K562 (cell line): ENCODE results near the gene FXYD3. TPM values are rescaled to one million over a fixed set of nuclear protein-coding genes. Genes with fewer than 3 reads are reported as not detected.
A peak's percentile ranks its signal among the peaks of the same experiment; 100 is the strongest.

Experiments used
- ATAC-seq: fragments of 200-7000 bp; cut with Tn5 transposase; 3 replicates; pipeline ENCODE4 v1.9.1; 2020; ENCODE audit warnings: moderate library complexity
- BruUV-seq: library from RNA; stranded (reverse); fragments of 400-500 nt; replicated peaks from 2 replicates; lab custom pipeline; 2021; lab: Mats Ljungman, UMichigan
- CTCF ChIA-PET: fragments of 300-600 bp; formaldehyde crosslinking; extraction: SDS; loops from one replicate; lab custom pipeline; 2021; ENCODE audit warnings: low intra/inter-chr PET ratio; lab: Yijun Ruan, JAX
- POLR2A ChIA-PET: fragments of 300-600, 350-650 bp; sonication (Branson Sonifier 250); formaldehyde crosslinking; extraction: SDS; loops from one replicate; lab custom pipeline; 2021; ENCODE audit warnings: antibody characterized with exemption, inconsistent platforms; lab: Yijun Ruan, JAX
- DNase-seq, 4 experiments: peaks; one replicate each; pipeline versions ENCODE4 v3.0.0 to v3.0.0-alpha.2; 2011 to 2018; ENCODE audit warnings: low spot score in 3 of 4, mixed read lengths in 3 of 4; ENCODE audit errors: extremely low read depth in 1 of 4
- FAIRE-seq: peaks from 2 replicates; lab custom pipeline; 2011; peaks lifted over from hg19 to GRCh38; lab: Jason Lieb, UNC
- H2AFZ ChIP-seq: 2 replicates; pipeline ENCODE4 v1.6.0; 2011; ENCODE audit warnings: low read depth, low read length, control low read depth, inconsistent platforms
- H3K27ac ChIP-seq: fragments of 200-600 bp; 3 replicates; pipeline ENCODE4 v1.8.0; 2011; ENCODE audit warnings: low read depth, mild to moderate bottlenecking, control low read depth, inconsistent platforms, low read length, moderate library complexity, mixed read lengths; ENCODE audit errors: extremely low read depth
- H3K27me3 ChIP-seq, 2 experiments: fragments of 300-600 bp in 1 of 2; 2 replicates in 1 of 2; 3 replicates in 1 of 2; pipeline versions ENCODE4 v1.6.0 to v1.8.0; 2011; ENCODE audit warnings: inconsistent platforms in 2 of 2, low read length in 2 of 2, mild to moderate bottlenecking in 1 of 2, mixed read lengths in 1 of 2, moderate library complexity in 1 of 2; ENCODE audit not compliant: control insufficient read depth in 2 of 2, insufficient read depth in 2 of 2
- H3K36me3 ChIP-seq: fragments of 300-600 bp; 3 replicates; pipeline ENCODE4 v1.8.0; 2011; ENCODE audit warnings: mild to moderate bottlenecking, low read length, inconsistent platforms; ENCODE audit not compliant: control insufficient read depth, insufficient read depth
- H3K4me1 ChIP-seq, 2 experiments: fragments of 200-600 bp in 1 of 2; replicated peaks in 1 of 2; 2 replicates in 1 of 2; 3 replicates in 1 of 2; pipeline versions ENCODE4 v1.5.1 to v1.8.0; 2011; ENCODE audit warnings: inconsistent platforms in 2 of 2, low read length in 2 of 2, mild to moderate bottlenecking in 1 of 2, mixed read lengths in 1 of 2, moderate library complexity in 1 of 2; ENCODE audit not compliant: control insufficient read depth in 2 of 2, insufficient read depth in 2 of 2
- H3K4me2 ChIP-seq: 2 replicates; pipeline ENCODE4 v1.6.1; 2011; ENCODE audit warnings: low read length, control low read depth, inconsistent platforms, mixed read lengths; ENCODE audit not compliant: insufficient read depth
- H3K4me3 ChIP-seq: fragments of 200-600 bp; sonication (generic), shearing (Covaris generic); 2 replicates; pipeline ENCODE4 v1.5.1; 2016; ENCODE audit warnings: control low read depth, inconsistent platforms
- H3K79me2 ChIP-seq: fragments of 200-600 bp; 3 replicates; pipeline ENCODE4 v1.8.0; 2011; ENCODE audit warnings: low read length, inconsistent platforms; ENCODE audit not compliant: control insufficient read depth, insufficient read depth
- H3K9ac ChIP-seq, 2 experiments: 2 replicates each; pipeline versions ENCODE4 v1.6.0 to v1.6.1; 2011; ENCODE audit warnings: low read depth in 2 of 2, low read length in 2 of 2, control low read depth in 1 of 2, inconsistent platforms in 1 of 2, mild to moderate bottlenecking in 1 of 2, mixed read lengths in 1 of 2; ENCODE audit not compliant: insufficient read depth in 1 of 2
- H3K9me1 ChIP-seq: one replicate; pipeline ENCODE4 v1.6.0; 2011; ENCODE audit warnings: inconsistent platforms, mild to moderate bottlenecking, low read length, moderate library complexity; ENCODE audit not compliant: control insufficient read depth, insufficient read depth
- H3K9me3 ChIP-seq: replicated peaks from 2 replicates; pipeline ENCODE4 v1.5.1; 2011; ENCODE audit warnings: low read depth, low read length, inconsistent platforms; ENCODE audit not compliant: control insufficient read depth, insufficient read depth
- H4K20me1 ChIP-seq: replicated peaks from 2 replicates; pipeline ENCODE4 v1.6.1; 2011; ENCODE audit warnings: low read length, inconsistent platforms, mixed read lengths; ENCODE audit not compliant: control insufficient read depth, insufficient read depth
- CBFA2T3 ChIP-seq: fragments of 450-650 bp; IDR thresholded peaks from 2 replicates; pipeline ENCODE4 v1.6.1; 2017
- FOS ChIP-seq: IDR thresholded peaks from 3 replicates; pipeline ENCODE4 v1.6.1; 2011; ENCODE audit not compliant: insufficient read length; ENCODE audit errors: extremely low read depth
- NRF1 ChIP-seq, 2 experiments: fragments of 450-650 bp; IDR thresholded peaks in 1 of 2; conservative IDR thresholded peaks in 1 of 2; 2 replicates each; pipeline ENCODE4 v1.6.1; 2014; ENCODE audit warnings: mild to moderate bottlenecking in 2 of 2
- PHF21A ChIP-seq: fragments of 450-650 bp; IDR thresholded peaks from 2 replicates; pipeline ENCODE4 v1.6.1; 2017; ENCODE audit warnings: low read depth, borderline replicate concordance
- RFX5 ChIP-seq: IDR thresholded peaks from 2 replicates; pipeline ENCODE4 v1.6.1; 2011; ENCODE audit warnings: low read depth, mild to moderate bottlenecking, improper control_type of control experiment, low read length
- ZNF644 ChIP-seq: fragments of 200-800 bp; sonication (Bioruptor generic); IDR thresholded peaks from 2 replicates; pipeline ENCODE4 v1.6.1; 2016; ENCODE audit warnings: low read depth, missing genetic modification characterization, missing compliant biosample characterization
- WGBS: fragments of 100-300 bp; shearing (Covaris generic); methylation state at CpG from one replicate; pipeline ENCODE4 v1.1.6; 2016; ENCODE audit warnings: low coverage, mixed read lengths; ENCODE audit not compliant: insufficient coverage; ENCODE audit errors: missing lambda C conversion rate; 5-methylcytosine and 5-hydroxymethylcytosine counted together
- in situ Hi-C: fragments of 300-500 bp; cut with MboI; formaldehyde crosslinking; loops from 4 replicates; pipeline ENCODE4 v1.15.0; 2018; ENCODE audit warnings: inconsistent platforms, mixed read lengths
- intact Hi-C: fragments of 100-400 bp; cut with micrococcal nuclease; formaldehyde crosslinking; loops from 2 replicates; pipeline ENCODE4 v1.14.2; 2022
- polyA plus RNA-seq, 8 experiments: library from polyadenylated mRNA; depleted of rRNA in 4 of 8; stranded (reverse) in 5 of 8; unstranded in 3 of 8; fragments of >200 nt; fragmentation: Nextera tagmentation in 2 of 8; fragmentation: Illumina TruSeq in 1 of 8; extraction: Ambion mirVana in 2 of 8; extraction: Trizol in 1 of 8; gene quantifications; 2 replicates each; pipeline versions ENCODE4 v1.2.1 to v1.2.3, GENCODE V29; 2011 to 2014; ENCODE audit warnings: inconsistent platforms in 1 of 8, missing spikeins in 1 of 8
- total RNA-seq, 7 experiments: library from RNA; depleted of rRNA in 6 of 7; stranded (reverse); fragments of >200 nt in 6 of 7; fragmentation: Illumina TruSeq in 2 of 7; extraction: Trizol in 2 of 7; gene quantifications; 2 replicates each; pipeline versions ENCODE4 v1.2.1 to v1.2.3, GENCODE V29; 2011 to 2021; ENCODE audit warnings: low replicate concordance in 1 of 7
- TF ChIP-seq, protein P1 (sequence below): fragments of 200-800 bp; sonication (Bioruptor generic); IDR thresholded peaks from 2 replicates; pipeline ENCODE4 v1.6.1; 2017; ENCODE audit warnings: missing genetic modification characterization, missing compliant biosample characterization
- TF ChIP-seq, protein P2 (sequence below): fragments of 250-450 bp; sonication (Bioruptor Pico); IDR thresholded peaks from 2 replicates; pipeline ENCODE4 v1.8.0; 2021; ENCODE audit warnings: moderate library complexity, mild to moderate bottlenecking, inconsistent platforms
- TF ChIP-seq, protein P3 (sequence below): fragments of 200-800 bp; sonication (Bioruptor generic); IDR thresholded peaks from 2 replicates; pipeline ENCODE4 v1.6.1; 2017; ENCODE audit warnings: missing genetic modification characterization, missing compliant biosample characterization

FXYD3 gene
- total and polyA plus RNA-seq, 9 of the 15 experiments (the other 6 are each of a cell fraction or from before 2014, with no cell fraction given) = 0.24 TPM; not detected in 8

GRCh38 chr19:35084509-35084762 is 31.2 kb upstream of the FXYD3 start (continued):
- no peak for TF ChIP-seq CBFA2T3

GRCh38 chr19:35085947-35086346 is 29.7 kb upstream of the FXYD3 start:
- Histone ChIP-seq H3K4me2 (no peak overlapping the region), H2AFZ (peak overlapping the region; percentile 14; the same call in 1 of the 2 replicates), H3K79me2 (no peaks in the 10 kb centered on the region), H3K4me3 (no peak overlapping the region), H3K4me1 (peaks cover 3 to 19% of the 10 kb centered on the region in 2 experiments; a peak in 3 of 5 replicates), H3K27ac (no peak overlapping the region), H3K27me3 (peaks cover 0 to 5% of the 10 kb centered on the region in 2 experiments; a peak in 2 of 5 replicates), H4K20me1 (no peaks in the 10 kb centered on the region), H3K36me3 (no peaks in the 10 kb centered on the region), H3K9me1 (no peaks in the 10 kb centered on the region), H3K9me3 (no peaks in the 10 kb centered on the region), H3K9ac (no peak overlapping the region)
- WGBS = 30% methylated on average over 6 of the region's 6 CpGs
- TF ChIP-seq PHF21A (no peak), ZNF644 (no peak)
- no TSS peak for BruUV-seq
- ChIA-PET POLR2A (interaction anchor here (1.0 to 1.4 kb wide), 3 partner anchors 12 to 232 kb away, joined by 3 to 5 read pairs (median 3); no protein-coding TSS in a partner anchor), CTCF (no interaction called here)
- peak; percentile 19 for FAIRE-seq
- in situ Hi-C loops (no loop called here), intact Hi-C loops (no loop called here)
- no peak for ATAC-seq
- no peak for DNase-seq

DNA sequence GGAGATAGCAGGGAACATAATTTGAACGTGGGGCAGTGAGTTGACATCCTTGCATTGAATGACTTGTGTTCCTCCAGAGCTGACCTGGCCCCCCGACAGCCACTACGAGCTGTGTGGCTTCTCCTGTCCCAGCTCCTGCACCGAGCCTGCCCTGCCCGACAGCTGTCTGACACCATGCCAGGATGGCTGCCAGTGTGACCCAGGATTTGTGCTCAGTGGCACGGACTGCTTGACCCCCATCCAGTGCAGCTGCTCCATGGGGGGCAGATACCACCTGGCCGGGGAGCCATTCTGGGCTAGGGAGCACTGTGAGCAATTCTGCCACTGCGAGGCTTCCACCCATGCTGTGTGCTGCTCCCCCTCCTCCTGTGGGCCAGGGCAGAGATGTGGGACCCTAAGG is 29.2 kb upstream of the FXYD3 start:
- Histone ChIP-seq H3K9ac (no peak overlapping the region), H2AFZ (peak overlapping the region; percentile 14; the same call in 1 of the 2 replicates), H3K79me2 (no peaks in the 10 kb centered on the region), H4K20me1 (no peaks in the 10 kb centered on the region), H3K9me3 (no peaks in the 10 kb centered on the region), H3K4me1 (peaks cover 3 to 24% of the 10 kb centered on the region in 2 experiments; a peak in 3 of 5 replicates), H3K4me2 (no peak overlapping the region), H3K27me3 (peaks cover 0 to 4% of the 10 kb centered on the region in 2 experiments; a peak in 1 of 5 replicates), H3K27ac (no peak overlapping the region), H3K9me1 (no peaks in the 10 kb centered on the region), H3K36me3 (no peaks in the 10 kb centered on the region), H3K4me3 (no peak overlapping the region)
- in situ Hi-C loops = no loop called here
- CTCF ChIA-PET = no interaction called here
- ATAC-seq (no peak), FAIRE-seq (no peak), DNase-seq (no peak)
- BruUV-seq = no TSS peak
- intact Hi-C loops = no loop called here
- POLR2A ChIA-PET = interaction anchor here (1.0 to 1.4 kb wide), 3 partner anchors 12 to 231 kb away, joined by 3 to 5 read pairs (median 3); no protein-coding TSS in a partner anchor
- 32% methylated on average over 8 of the region's 8 CpGs for WGBS
- TF ChIP-seq RFX5 (no peak), NRF1 (conservative IDR thresholded peaks at IDR 0.05 in 1 of 2, IDR thresholded peaks at IDR 0.05 in 1 of 2) (no peak), FOS (no peak)
- TF ChIP-seq, protein P1, sequence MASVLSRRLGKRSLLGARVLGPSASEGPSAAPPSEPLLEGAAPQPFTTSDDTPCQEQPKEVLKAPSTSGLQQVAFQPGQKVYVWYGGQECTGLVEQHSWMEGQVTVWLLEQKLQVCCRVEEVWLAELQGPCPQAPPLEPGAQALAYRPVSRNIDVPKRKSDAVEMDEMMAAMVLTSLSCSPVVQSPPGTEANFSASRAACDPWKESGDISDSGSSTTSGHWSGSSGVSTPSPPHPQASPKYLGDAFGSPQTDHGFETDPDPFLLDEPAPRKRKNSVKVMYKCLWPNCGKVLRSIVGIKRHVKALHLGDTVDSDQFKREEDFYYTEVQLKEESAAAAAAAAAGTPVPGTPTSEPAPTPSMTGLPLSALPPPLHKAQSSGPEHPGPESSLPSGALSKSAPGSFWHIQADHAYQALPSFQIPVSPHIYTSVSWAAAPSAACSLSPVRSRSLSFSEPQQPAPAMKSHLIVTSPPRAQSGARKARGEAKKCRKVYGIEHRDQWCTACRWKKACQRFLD = no peak
- TF ChIP-seq, protein P2, sequence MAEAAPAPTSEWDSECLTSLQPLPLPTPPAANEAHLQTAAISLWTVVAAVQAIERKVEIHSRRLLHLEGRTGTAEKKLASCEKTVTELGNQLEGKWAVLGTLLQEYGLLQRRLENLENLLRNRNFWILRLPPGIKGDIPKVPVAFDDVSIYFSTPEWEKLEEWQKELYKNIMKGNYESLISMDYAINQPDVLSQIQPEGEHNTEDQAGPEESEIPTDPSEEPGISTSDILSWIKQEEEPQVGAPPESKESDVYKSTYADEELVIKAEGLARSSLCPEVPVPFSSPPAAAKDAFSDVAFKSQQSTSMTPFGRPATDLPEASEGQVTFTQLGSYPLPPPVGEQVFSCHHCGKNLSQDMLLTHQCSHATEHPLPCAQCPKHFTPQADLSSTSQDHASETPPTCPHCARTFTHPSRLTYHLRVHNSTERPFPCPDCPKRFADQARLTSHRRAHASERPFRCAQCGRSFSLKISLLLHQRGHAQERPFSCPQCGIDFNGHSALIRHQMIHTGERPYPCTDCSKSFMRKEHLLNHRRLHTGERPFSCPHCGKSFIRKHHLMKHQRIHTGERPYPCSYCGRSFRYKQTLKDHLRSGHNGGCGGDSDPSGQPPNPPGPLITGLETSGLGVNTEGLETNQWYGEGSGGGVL = no peak
- TF ChIP-seq, protein P3, sequence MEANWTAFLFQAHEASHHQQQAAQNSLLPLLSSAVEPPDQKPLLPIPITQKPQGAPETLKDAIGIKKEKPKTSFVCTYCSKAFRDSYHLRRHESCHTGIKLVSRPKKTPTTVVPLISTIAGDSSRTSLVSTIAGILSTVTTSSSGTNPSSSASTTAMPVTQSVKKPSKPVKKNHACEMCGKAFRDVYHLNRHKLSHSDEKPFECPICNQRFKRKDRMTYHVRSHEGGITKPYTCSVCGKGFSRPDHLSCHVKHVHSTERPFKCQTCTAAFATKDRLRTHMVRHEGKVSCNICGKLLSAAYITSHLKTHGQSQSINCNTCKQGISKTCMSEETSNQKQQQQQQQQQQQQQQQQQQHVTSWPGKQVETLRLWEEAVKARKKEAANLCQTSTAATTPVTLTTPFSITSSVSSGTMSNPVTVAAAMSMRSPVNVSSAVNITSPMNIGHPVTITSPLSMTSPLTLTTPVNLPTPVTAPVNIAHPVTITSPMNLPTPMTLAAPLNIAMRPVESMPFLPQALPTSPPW (CRISPR knock-in tag) = no peak
